Heart left ventricle (tissue), 16 donors: ENCODE measurements around the gene ARHGAP10. TPM values are rescaled to one million over a fixed set of nuclear protein-coding genes. Genes with fewer than 3 reads are reported as not detected.

ENCODE experiments used
- ATAC-seq, 4 donors: fragments of 200-7000 bp; cut with Tn5 transposase; one replicate each; pipeline ENCODE4 v1.9.1; 2020 to 2022; ENCODE audit warnings: moderate library complexity in 4 of 4, mild to moderate bottlenecking in 3 of 4, moderate number of reproducible peaks in 1 of 4
- DNase-seq, 5 donors: peaks; one replicate each; pipeline ENCODE4 v3.0.0-alpha.2; 2020
- H3K27ac ChIP-seq, 12 donors: fragments of 200-600 bp; sonication (generic) in 4 of 12; one replicate each; pipeline versions ENCODE4 v1.5.0 to v1.8.0; 2016 to 2022; ENCODE audit warnings: mild to moderate bottlenecking in 2 of 12
- H3K27me3 ChIP-seq, 9 donors: fragments of 200-600 bp; sonication (generic) in 2 of 9; one replicate each; pipeline versions ENCODE4 v1.5.1 to v1.8.0; 2016 to 2022; ENCODE audit warnings: mild to moderate bottlenecking in 3 of 9
- H3K36me3 ChIP-seq, 9 donors: fragments of 200-600 bp; sonication (generic) in 2 of 9; one replicate each; pipeline versions ENCODE4 v1.5.0 to v1.8.0; 2018 to 2022; ENCODE audit warnings: mild to moderate bottlenecking in 2 of 9
- H3K4me1 ChIP-seq, 12 donors: fragments of 200-600 bp; sonication (generic) in 4 of 12; one replicate each; pipeline versions ENCODE4 v1.5.0 to v1.8.0; 2016 to 2022; ENCODE audit warnings: mild to moderate bottlenecking in 3 of 12
- H3K4me3 ChIP-seq, 12 donors: fragments of 200-600 bp; sonication (generic) in 4 of 12; one replicate each; pipeline versions ENCODE4 v1.5.0 to v1.8.0; 2017 to 2022; ENCODE audit warnings: mild to moderate bottlenecking in 9 of 12, moderate library complexity in 4 of 12
- H3K9me3 ChIP-seq, 12 donors: fragments of 200-600 bp; sonication (generic) in 4 of 12; one replicate each; pipeline versions ENCODE4 v1.5.0 to v1.8.0; 2016 to 2022; ENCODE audit warnings: mild to moderate bottlenecking in 1 of 12
- POLR2A ChIP-seq, 2 donors: fragments of 450-650 bp; IDR thresholded peaks; one replicate each; pipeline ENCODE4 v1.6.1; 2017; ENCODE audit warnings: antibody characterized with exemption in 2 of 2, mild to moderate bottlenecking in 2 of 2, moderate library complexity in 2 of 2
- WGBS, 4 donors: extraction: QIAGEN DNeasy Blood & Tissue Kit in 2 of 4; methylation state at CpG; one replicate each; pipeline versions ENCODE4 v1.1.5 to v1.1.7; 2013 to 2018; 5-methylcytosine and 5-hydroxymethylcytosine counted together
- intact Hi-C, 10 donors: fragments of 100-400 bp; cut with DNase I; formaldehyde crosslinking; loops; one replicate each; pipeline versions ENCODE4 v1.11.1 to v1.14.2; 2022
- polyA plus RNA-seq, 2 donors: library from polyadenylated mRNA; stranded (reverse); fragments of 200-250 nt; gene quantifications; one replicate each; pipeline ENCODE4 v1.2.3, GENCODE V29; 2013
- total RNA-seq, 9 donors: library from RNA; depleted of rRNA in 2 of 9; stranded (reverse); fragments of >200 nt in 2 of 9; fragmentation: NEBNext Ultra II Directional in 3 of 9; extraction: Animal tissue kit (Norgen Biotek cat#: 25700) in 3 of 9; gene quantifications; one replicate each; pipeline versions ENCODE4 v1.1.0 to v1.2.4, GENCODE V29; 2016 to 2023
- TF ChIP-seq, protein P1 (sequence below), 12 donors: fragments of 200-600 bp; sonication (generic) in 4 of 12; IDR thresholded peaks; one replicate each; pipeline versions ENCODE4 v1.5.0 to v1.8.0; 2018 to 2022; ENCODE audit warnings: antibody characterized with exemption in 12 of 12, mild to moderate bottlenecking in 5 of 12
- donor health status: ischemic (EF 13 %, LVEDD 7.1; RV severe dilation, severe dysfunction).
- donor health status: healthy with polysubstance abuse.
- donor health status: DM: no; HTN: yes; CAD: no.
- donor health status: DM: no; HTN: no; CAD: no.
- donor health status: ischemic (EF 25% LVEDD 6.9; RV normal size, moderate dysfunction).
- donor health status: ischemic (EF 25% LVEDD 5.7; RV mildly dilated, moderate dysfunction).
- donor health status: healthy.
- donor health status: DM: yes; HTN: yes; CAD: no.
- donor health status: ischemic (EF 35%, LVEDD 5.7; RV mildly dilated, moderate dysfunction).
- donor health status: nonischemic (EF 11% LVEDD 7.7; RV severe dilation, severe dysfunction).
- donor health status: DM: yes; HTN: yes; CAD: no.
- donor health status: PGD.
- donor health status: ischemic (EF 29% LVEDD 5.4; RV normal size, mild dysfunction).
- donor health status: nonischemic (EF 23%, LVEDD 6.1; RV moderate dilation, normal function).

The ARHGAP10 gene
- total and polyA plus RNA-seq, 11 donors = 30.6 to 73.7 (median 51.7) TPM

GRCh38 chr4:147831551-147832171 lies 99.8 kb downstream of the ARHGAP10 start:
- Histone ChIP-seq H3K27me3 (no peaks in the 10 kb centered on the region), H3K4me1 (peaks cover 0 to 76% (median 51%) of the 10 kb centered on the region in 12 donors), H3K4me3 (no peak overlapping the region), H3K9me3 (no peaks in the 10 kb centered on the region), H3K27ac (peak overlapping the region; percentile 75 to 97 (median 88)), H3K36me3 (no peaks in the 10 kb centered on the region)
- no peak for TF ChIP-seq POLR2A (IDR thresholded peaks at IDR 0.05)
- TF ChIP-seq, protein P1, sequence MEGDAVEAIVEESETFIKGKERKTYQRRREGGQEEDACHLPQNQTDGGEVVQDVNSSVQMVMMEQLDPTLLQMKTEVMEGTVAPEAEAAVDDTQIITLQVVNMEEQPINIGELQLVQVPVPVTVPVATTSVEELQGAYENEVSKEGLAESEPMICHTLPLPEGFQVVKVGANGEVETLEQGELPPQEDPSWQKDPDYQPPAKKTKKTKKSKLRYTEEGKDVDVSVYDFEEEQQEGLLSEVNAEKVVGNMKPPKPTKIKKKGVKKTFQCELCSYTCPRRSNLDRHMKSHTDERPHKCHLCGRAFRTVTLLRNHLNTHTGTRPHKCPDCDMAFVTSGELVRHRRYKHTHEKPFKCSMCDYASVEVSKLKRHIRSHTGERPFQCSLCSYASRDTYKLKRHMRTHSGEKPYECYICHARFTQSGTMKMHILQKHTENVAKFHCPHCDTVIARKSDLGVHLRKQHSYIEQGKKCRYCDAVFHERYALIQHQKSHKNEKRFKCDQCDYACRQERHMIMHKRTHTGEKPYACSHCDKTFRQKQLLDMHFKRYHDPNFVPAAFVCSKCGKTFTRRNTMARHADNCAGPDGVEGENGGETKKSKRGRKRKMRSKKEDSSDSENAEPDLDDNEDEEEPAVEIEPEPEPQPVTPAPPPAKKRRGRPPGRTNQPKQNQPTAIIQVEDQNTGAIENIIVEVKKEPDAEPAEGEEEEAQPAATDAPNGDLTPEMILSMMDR (IDR thresholded peaks at IDR 0.05) = no peak
- peak; percentile 31 to 77 (median 64) for ATAC-seq
- intact Hi-C loops = loop anchor here in 4 of 10 donors (5.0 to 10.0 kb wide), 3 partner anchors 57 to 99 kb away; partner anchors contain the start of gene ARHGAP10 (in 2 of the 4)
- peak in 3 of 5 donors; percentile 39 to 54 (median 43) for DNase-seq
- 60 to 66% (median 63%) methylated on average over 5 of the region's 5 CpGs for WGBS, 4 donors

DNA sequence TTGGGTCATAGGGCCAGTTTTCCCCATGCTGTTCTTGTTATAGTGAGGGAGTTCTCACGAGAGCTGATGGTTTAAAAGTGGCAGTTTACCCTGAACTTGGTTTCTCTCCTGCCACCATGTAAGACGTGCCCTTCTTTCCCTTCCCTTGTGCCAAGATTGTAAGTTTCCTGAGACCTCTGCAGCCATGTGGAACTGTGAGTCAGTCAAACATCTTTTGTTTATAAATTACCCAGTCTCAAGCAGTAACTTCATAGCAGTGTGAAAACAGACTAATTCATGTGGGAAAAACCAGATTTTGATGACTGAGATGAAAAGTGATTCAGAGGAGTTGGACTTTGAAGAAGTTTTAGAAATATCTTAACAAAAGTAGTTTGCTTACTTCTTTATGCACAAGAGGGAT lies 101.4 kb downstream of the ARHGAP10 start:
- Histone ChIP-seq H3K4me1 (peaks cover 0 to 73% (median 50%) of the 10 kb centered on the region in 12 donors), H3K4me3 (no peak overlapping the region), H3K36me3 (no peaks in the 10 kb centered on the region), H3K27me3 (no peaks in the 10 kb centered on the region), H3K27ac (peak overlapping the region in 7 of 12 donors; percentile 85 to 97 (median 89)), H3K9me3 (no peaks in the 10 kb centered on the region)
- intact Hi-C loops = loop anchor here in 4 of 10 donors (5.0 to 10.0 kb wide), 3 partner anchors 58 to 101 kb away; partner anchors contain the start of gene ARHGAP10 (in 2 of the 4)
- ATAC-seq (no peak), DNase-seq (no peak)
- TF ChIP-seq, protein P1 (IDR thresholded peaks at IDR 0.05) = no peak
- no peak for TF ChIP-seq POLR2A (IDR thresholded peaks at IDR 0.05)
- WGBS, 4 donors = 87 to 96% (median 90%) methylated on average over 2 of the region's 2 CpGs

GRCh38 chr4:147833741-147834140 lies 101.9 kb downstream of the ARHGAP10 start:
- Histone ChIP-seq H3K4me1 (peaks cover 0 to 68% (median 45%) of the 10 kb centered on the region in 12 donors), H3K27ac (peak overlapping the region in 4 of 12 donors; percentile 85 to 91 (median 88)), H3K9me3 (no peaks in the 10 kb centered on the region), H3K36me3 (no peaks in the 10 kb centered on the region), H3K27me3 (no peaks in the 10 kb centered on the region), H3K4me3 (no peak overlapping the region)
- intact Hi-C loops = loop anchor here in 4 of 10 donors (5.0 to 10.0 kb wide), 3 partner anchors 59 to 101 kb away; partner anchors contain the start of gene ARHGAP10 (in 2 of the 4)
- 82 to 89% (median 86%) methylated on average over 2 of the region's 2 CpGs for WGBS, 4 donors
- no peak for TF ChIP-seq POLR2A (IDR thresholded peaks at IDR 0.05)
- TF ChIP-seq, protein P1 (IDR thresholded peaks at IDR 0.05) = no peak
- DNase-seq (no peak), ATAC-seq (no peak)

DNA sequence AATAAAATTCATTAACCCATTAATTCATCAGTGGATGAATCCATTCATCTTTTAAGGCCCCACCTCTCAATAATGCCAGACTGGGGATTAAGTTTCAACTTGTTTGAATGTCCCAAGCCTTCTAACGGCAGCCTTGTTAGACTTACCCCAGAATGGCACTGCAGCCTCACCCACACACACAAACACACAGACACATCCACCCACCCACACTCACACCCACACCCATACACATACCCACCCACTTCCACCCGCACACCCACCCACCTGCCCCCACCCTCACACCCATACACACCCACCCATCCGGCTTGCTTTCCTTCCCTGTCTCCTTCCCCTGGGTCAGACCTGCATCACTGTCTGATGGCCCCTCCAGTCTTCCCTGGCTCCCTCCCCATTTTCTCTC lies 102.6 kb downstream of the ARHGAP10 start:
- WGBS, 4 donors = 82 to 87% (median 84%) methylated on average over 3 of the region's 3 CpGs
- Histone ChIP-seq H3K4me1 (peaks cover 0 to 66% (median 42%) of the 10 kb centered on the region in 12 donors), H3K36me3 (no peaks in the 10 kb centered on the region), H3K27me3 (no peaks in the 10 kb centered on the region), H3K27ac (peak overlapping the region in 3 of 12 donors; percentile 60 to 85 (median 61)), H3K9me3 (no peaks in the 10 kb centered on the region), H3K4me3 (no peak overlapping the region)
- intact Hi-C loops = loop anchor here in 4 of 10 donors (5.0 to 10.0 kb wide), 3 partner anchors 60 to 102 kb away; partner anchors contain the start of gene ARHGAP10 (in 2 of the 4)
- ATAC-seq (no peak), DNase-seq (no peak)
- TF ChIP-seq, protein P1 (IDR thresholded peaks at IDR 0.05) = no peak
- TF ChIP-seq POLR2A (IDR thresholded peaks at IDR 0.05) = no peak
